Endothelial cell of umbilical vein (primary cell): ENCODE results near the gene EIF2D. TPM values are rescaled to one million over a fixed set of nuclear protein-coding genes. Genes with fewer than 3 reads are reported as not detected.

Experiments used
- BruUV-seq: library from RNA; stranded (reverse); fragments of 400-500 nt; replicated peaks from 2 replicates; lab custom pipeline; 2021; lab: Mats Ljungman, UMichigan
- CTCF ChIA-PET: fragments of 300-600, 350-600 bp; sonication (Branson Sonifier 250); formaldehyde crosslinking; loops from one replicate; lab custom pipeline; 2021; ENCODE audit warnings: antibody characterized with exemption, inconsistent platforms; lab: Charles Lee
- POLR2A ChIA-PET: fragments of 300-600, 350-600 bp; sonication (Branson Sonifier 250); formaldehyde crosslinking; loops from one replicate; lab custom pipeline; 2021; ENCODE audit warnings: antibody characterized with exemption, inconsistent platforms; lab: Charles Lee
- DNase-seq: peaks from one replicate; pipeline ENCODE4 v3.0.0-alpha.2; 2011; ENCODE audit warnings: low read depth, low spot score
- FAIRE-seq: peaks from 2 replicates; lab custom pipeline; 2011; peaks lifted over from hg19 to GRCh38; lab: Jason Lieb, UNC
- H2AFZ ChIP-seq: 2 replicates; pipeline ENCODE4 v1.6.0; 2012; ENCODE audit warnings: low read depth, low read length, control low read depth, inconsistent platforms
- H3K27ac ChIP-seq: 2 replicates; pipeline ENCODE4 v1.5.1; 2011; ENCODE audit warnings: low read depth, mild to moderate bottlenecking, control low read depth, low read length, moderate library complexity; ENCODE audit not compliant: insufficient read depth
- H3K27me3 ChIP-seq, 2 experiments: 2 replicates each; pipeline versions ENCODE4 v1.6.0 to v1.6.1; 2011; ENCODE audit warnings: low read length in 2 of 2, mixed read lengths in 1 of 2; ENCODE audit not compliant: control insufficient read depth in 2 of 2, insufficient read depth in 2 of 2
- H3K36me3 ChIP-seq, 2 experiments: 2 replicates in 1 of 2; 3 replicates in 1 of 2; pipeline ENCODE4 v1.5.1; 2011; ENCODE audit warnings: low read length in 2 of 2, mild to moderate bottlenecking in 1 of 2, moderate library complexity in 1 of 2; ENCODE audit not compliant: control insufficient read depth in 2 of 2, insufficient read depth in 2 of 2; ENCODE audit errors: extremely low read depth in 1 of 2
- H3K4me1 ChIP-seq: 3 replicates; pipeline ENCODE4 v1.5.1; 2011; ENCODE audit warnings: mild to moderate bottlenecking, low read length; ENCODE audit not compliant: control insufficient read depth, insufficient read depth; ENCODE audit errors: extremely low read depth
- H3K4me2 ChIP-seq: 2 replicates; pipeline ENCODE4 v1.6.1; 2011; ENCODE audit warnings: low read length, control low read depth, mixed read lengths; ENCODE audit not compliant: insufficient read depth
- H3K4me3 ChIP-seq, 3 experiments: fragments of 200-600 bp in 1 of 3; sonication (generic), shearing (Covaris generic) in 1 of 3; replicated peaks in 1 of 3; 2 replicates each; pipeline ENCODE4 v1.5.1; 2011 to 2016; ENCODE audit warnings: control low read depth in 3 of 3, low read length in 3 of 3, mild to moderate bottlenecking in 2 of 3, inconsistent platforms in 1 of 3, low read depth in 1 of 3, moderate library complexity in 1 of 3; ENCODE audit not compliant: insufficient read depth in 1 of 3
- H3K79me2 ChIP-seq: 2 replicates; pipeline ENCODE4 v1.6.0; 2012; ENCODE audit warnings: low read length, inconsistent platforms; ENCODE audit not compliant: control insufficient read depth, insufficient read depth
- H3K9ac ChIP-seq: replicated peaks from 2 replicates; pipeline ENCODE3; 2011; ENCODE audit warnings: low read length, control low read depth; ENCODE audit not compliant: insufficient read depth; ENCODE audit errors: extremely low read depth
- H3K9me1 ChIP-seq: replicated peaks from 3 replicates; pipeline ENCODE4 v1.6.0; 2011; ENCODE audit warnings: mild to moderate bottlenecking, low read length; ENCODE audit not compliant: control insufficient read depth, insufficient read depth; ENCODE audit errors: extremely low read depth
- H3K9me3 ChIP-seq: replicated peaks from 2 replicates; pipeline ENCODE4 v1.5.1; 2012; ENCODE audit warnings: low read length, inconsistent platforms; ENCODE audit not compliant: control insufficient read depth, insufficient read depth
- H4K20me1 ChIP-seq: replicated peaks from 2 replicates; pipeline ENCODE3; 2011; ENCODE audit warnings: mild to moderate bottlenecking, low read length; ENCODE audit not compliant: control insufficient read depth, insufficient read depth; ENCODE audit errors: extremely low read depth
- EZH2 ChIP-seq: IDR thresholded peaks from 2 replicates; pipeline ENCODE4 v1.6.1; 2012; ENCODE audit warnings: borderline replicate concordance, low read depth, mild to moderate bottlenecking, moderate library complexity, low read length, inconsistent platforms; ENCODE audit not compliant: severe bottlenecking
- FOS ChIP-seq: IDR thresholded peaks from 2 replicates; pipeline ENCODE4 v1.6.1; 2011; ENCODE audit warnings: mild to moderate bottlenecking, low read length, moderate library complexity, borderline replicate concordance; ENCODE audit not compliant: insufficient read depth
- JUN ChIP-seq: IDR thresholded peaks from 2 replicates; pipeline ENCODE4 v1.6.1; 2011; ENCODE audit warnings: borderline replicate concordance, low read depth; ENCODE audit not compliant: insufficient read length, insufficient read depth
- MYC ChIP-seq: IDR thresholded peaks from one replicate; pipeline ENCODE4 v1.6.1; 2011; ENCODE audit warnings: mild to moderate bottlenecking, low read depth, low read length
- POLR2AphosphoS5 ChIP-seq: IDR thresholded peaks from 2 replicates; pipeline ENCODE4 v1.6.1; 2012; ENCODE audit warnings: low read depth, mild to moderate bottlenecking, control low read depth, low read length, moderate library complexity; ENCODE audit not compliant: insufficient read depth
- dilution Hi-C: fragments of 300-500 bp; cut with MboI; formaldehyde crosslinking; loops from one replicate; pipeline ENCODE4 v1.15.0; 2019; ENCODE audit warnings: low sequenced_read_pairs; ENCODE audit not compliant: extremely low pct_ligation_motif_present
- intact Hi-C: fragments of 100-400 bp; cut with micrococcal nuclease; formaldehyde crosslinking; loops from one replicate; pipeline ENCODE4 v1.10.0; 2022
- polyA plus RNA-seq, 4 experiments: library from polyadenylated mRNA; depleted of rRNA in 3 of 4; stranded (reverse) in 3 of 4; unstranded in 1 of 4; fragments of >200 nt; gene quantifications; 2 replicates each; pipeline versions ENCODE4 v1.2.1 to v1.2.3, GENCODE V29; 2011 to 2012; ENCODE audit warnings: missing spikeins in 1 of 4
- total RNA-seq: library from RNA; stranded (reverse); gene quantifications from 2 replicates; pipeline ENCODE4 v1.2.3, GENCODE V29; 2021

EIF2D gene
- total and polyA plus RNA-seq, 2 donors (not counting 3 experiments of a cell fraction or from before 2014, with no cell fraction given): 48.0 to 54.1 TPM

- TF ChIP-seq EZH2 (no peak), POLR2AphosphoS5 (peak; percentile 27), MYC (no peak), FOS (peak; percentile 63), JUN (peak; percentile 74)
- Histone ChIP-seq H3K4me1 (peaks cover 23% of the 10 kb centered on the region), H3K79me2 (no peaks in the 10 kb centered on the region), H3K27me3 (no peaks in the 10 kb centered on the region), H3K4me3 (peak overlapping the region in 1 of 3 experiments; percentile 6), H3K27ac (peak overlapping the region; percentile 46), H2AFZ (peak overlapping the region; percentile 50), H4K20me1 (no peaks in the 10 kb centered on the region), H3K9me1 (no peaks in the 10 kb centered on the region), H3K36me3 (no peaks in the 10 kb centered on the region), H3K9ac (no peak overlapping the region), H3K4me2 (peak overlapping the region; percentile 70), H3K9me3 (no peaks in the 10 kb centered on the region)
- ChIA-PET CTCF (interaction anchor here (0.7 to 16.8 kb wide), 9 partner anchors 8 to 97 kb away, joined by 3 to 427 read pairs (median 4); no protein-coding TSS in a partner anchor), POLR2A (no interaction called here)
- BruUV-seq: no TSS peak
- dilution Hi-C loops (no loop called here), intact Hi-C loops (loop anchor here (2.0 kb wide), 2 partner anchors 19 to 31 kb away; no protein-coding TSS in a partner anchor)
- FAIRE-seq (peak; percentile 96), DNase-seq (peak; percentile 77)
Observed at GRCh38 chr1:206575894-206576737, 36.1 kb downstream of the EIF2D start.
